HCT116 (cell line): Measurements from ENCODE around the gene NPB. TPM values are rescaled to one million over a fixed set of nuclear protein-coding genes. Genes with fewer than 3 reads are reported as not detected.

ENCODE experiments used
- ATAC-seq: fragments of 200-7000 bp; cut with Tn5 transposase; 2 replicates; pipeline ENCODE4 v1.9.1; 2020; ENCODE audit warnings: mild to moderate bottlenecking, moderate library complexity
- BruUV-seq: library from RNA; stranded (reverse); fragments of 400-500 nt; replicated peaks from 2 replicates; lab custom pipeline; 2021; lab: Mats Ljungman, UMichigan
- CTCF ChIA-PET: fragments of 300-600 bp; sonication (Branson Sonifier 250); formaldehyde crosslinking; loops from one replicate; lab custom pipeline; 2021; ENCODE audit warnings: antibody characterized with exemption; lab: Charles Lee
- POLR2A ChIA-PET: fragments of 300-600, 350-600 bp; sonication (Branson Sonifier 250); formaldehyde crosslinking; loops from one replicate; lab custom pipeline; 2021; ENCODE audit warnings: antibody characterized with exemption; lab: Charles Lee
- RAD21 ChIA-PET, 2 experiments: fragments of 300-600 bp; sonication (Branson Sonifier 250); formaldehyde crosslinking; loops; one replicate each; lab custom pipeline; 2023; ENCODE audit warnings: low total read pairs in 2 of 2; ENCODE audit not compliant: uncharacterized antibody in 2 of 2, unreplicated experiment in 2 of 2, low non-redundant PET in 1 of 2; lab: Charles Lee
- DNase-seq: peaks from one replicate; pipeline ENCODE4 v3.0.0-alpha.2; 2010; ENCODE audit warnings: low read depth, low spot score
- H2AFZ ChIP-seq: fragments of 200-600 bp; shearing (Covaris generic), sonication (generic); 2 replicates; pipeline ENCODE4 v1.6.1; 2017; ENCODE audit warnings: low read depth, mixed run types, mixed read lengths, antibody characterized with exemption, low read length; ENCODE audit not compliant: poor library complexity, severe bottlenecking
- H3K27ac ChIP-seq: 2 replicates; pipeline ENCODE4 v1.5.1; 2012; ENCODE audit warnings: low read depth, low read length
- H3K27me3 ChIP-seq: fragments of 200-600 bp; sonication (generic); 2 replicates; pipeline ENCODE4 v1.6.1; 2016; ENCODE audit warnings: mixed run types, low read length, mixed read lengths; ENCODE audit not compliant: insufficient read depth
- H3K36me3 ChIP-seq, 2 experiments: fragments of 200-500 bp in 1 of 2; fragments of 200-600 bp in 1 of 2; sonication (Bioruptor generic) in 1 of 2; sonication (generic) in 1 of 2; 2 replicates each; pipeline versions ENCODE4 v1.5.1 to v1.6.1; 2014 to 2016; ENCODE audit warnings: low read length in 2 of 2, inconsistent platforms in 1 of 2, mixed read lengths in 1 of 2, mixed run types in 1 of 2; ENCODE audit not compliant: insufficient read depth in 2 of 2, control insufficient read depth in 1 of 2
- H3K4me1 ChIP-seq, 2 experiments: fragments of 200-600 bp in 1 of 2; sonication (generic) in 1 of 2; 2 replicates each; pipeline versions ENCODE4 v1.5.1 to v1.6.1; 2012 to 2017; ENCODE audit warnings: low read length in 2 of 2, inconsistent platforms in 1 of 2, mild to moderate bottlenecking in 1 of 2, mixed read lengths in 1 of 2, mixed run types in 1 of 2, moderate library complexity in 1 of 2; ENCODE audit not compliant: insufficient read depth in 2 of 2, control insufficient read depth in 1 of 2
- H3K4me2 ChIP-seq: fragments of 200-600 bp; sonication (generic); 2 replicates; pipeline ENCODE4 v1.6.1; 2017; ENCODE audit warnings: mixed run types, low read length, mixed read lengths
- H3K4me3 ChIP-seq, 2 experiments: fragments of 200-600 bp in 1 of 2; sonication (generic) in 1 of 2; replicated peaks in 1 of 2; 2 replicates each; pipeline ENCODE4 v1.5.1; 2011 to 2016; ENCODE audit warnings: low read length in 2 of 2, control low read depth in 1 of 2, low read depth in 1 of 2, mild to moderate bottlenecking in 1 of 2, mixed read lengths in 1 of 2, mixed run types in 1 of 2
- H3K79me2 ChIP-seq: fragments of 200-600 bp; sonication (generic); 2 replicates; pipeline ENCODE4 v1.6.1; 2017; ENCODE audit warnings: mild to moderate bottlenecking, mixed run types, low read length, moderate library complexity, mixed read lengths; ENCODE audit not compliant: insufficient read depth
- H3K9ac ChIP-seq: fragments of 200-600 bp; sonication (generic); 2 replicates; pipeline ENCODE4 v1.6.1; 2016; ENCODE audit warnings: low read length, mixed read lengths
- H3K9me2 ChIP-seq: fragments of 200-600 bp; sonication (generic), shearing (Covaris generic); 2 replicates; pipeline ENCODE4 v1.6.1; 2017; ENCODE audit warnings: mixed run types, mild to moderate bottlenecking, moderate library complexity; ENCODE audit not compliant: insufficient read depth
- H3K9me3 ChIP-seq, 2 experiments: fragments of 200-500 bp in 1 of 2; fragments of 200-600 bp in 1 of 2; sonication (Bioruptor generic) in 1 of 2; sonication (generic) in 1 of 2; 2 replicates each; pipeline ENCODE4 v1.6.1; 2014 to 2017; ENCODE audit warnings: low read length in 2 of 2, mixed read lengths in 2 of 2, inconsistent platforms in 1 of 2, low read depth in 1 of 2, mild to moderate bottlenecking in 1 of 2, mixed run types in 1 of 2, moderate library complexity in 1 of 2; ENCODE audit not compliant: control insufficient read depth in 1 of 2, insufficient read depth in 1 of 2
- H4K20me1 ChIP-seq: fragments of 200-600 bp; sonication (generic), shearing (Covaris generic); 2 replicates; pipeline ENCODE4 v1.6.1; 2017; ENCODE audit warnings: mixed run types, mild to moderate bottlenecking, moderate library complexity; ENCODE audit not compliant: insufficient read depth
- CTCF ChIP-seq, 3 experiments: fragments of 200-600 bp in 1 of 3; sonication (generic) in 1 of 3; IDR thresholded peaks in 2 of 3; conservative IDR thresholded peaks in 1 of 3; 2 replicates each; pipeline ENCODE4 v1.5.1; 2012 to 2017; ENCODE audit warnings: low read depth in 2 of 3, low read length in 2 of 3, antibody characterized with exemption in 1 of 3, borderline replicate concordance in 1 of 3, control low read depth in 1 of 3, mild to moderate bottlenecking in 1 of 3, mixed read lengths in 1 of 3, mixed run types in 1 of 3, moderate library complexity in 1 of 3; ENCODE audit not compliant: insufficient read depth in 1 of 3
- EZH2phosphoT487 ChIP-seq: fragments of 200-600 bp; IDR thresholded peaks from 2 replicates; pipeline ENCODE4 v1.6.1; 2018; ENCODE audit warnings: antibody characterized with exemption, borderline replicate concordance
- JUND ChIP-seq: IDR thresholded peaks from 2 replicates; pipeline ENCODE4 v1.6.1; 2012
- POLR2A ChIP-seq: IDR thresholded peaks from 2 replicates; pipeline ENCODE4 v1.7.0; 2011; ENCODE audit warnings: borderline replicate concordance; ENCODE audit not compliant: insufficient read depth, insufficient read length; ENCODE audit errors: extremely low read depth
- POLR2AphosphoS5 ChIP-seq: IDR thresholded peaks from 2 replicates; pipeline ENCODE4 v1.6.1; 2011; ENCODE audit warnings: mild to moderate bottlenecking, low read depth, low read length, moderate library complexity
- RAD21 ChIP-seq: IDR thresholded peaks from 2 replicates; pipeline ENCODE4 v1.6.1; 2012; ENCODE audit warnings: low read depth, mild to moderate bottlenecking
- TCF7L2 ChIP-seq: IDR thresholded peaks from 2 replicates; pipeline ENCODE4 v1.7.0; 2011; ENCODE audit warnings: borderline replicate concordance, inconsistent platforms; ENCODE audit not compliant: insufficient read depth, insufficient read length; ENCODE audit errors: extremely low read depth
- YY1 ChIP-seq: IDR thresholded peaks from 2 replicates; pipeline ENCODE4 v1.6.1; 2011; ENCODE audit warnings: low read length, low read depth, moderate library complexity, mild to moderate bottlenecking; ENCODE audit not compliant: insufficient replicate concordance; ENCODE audit errors: extremely low read depth
- ZFX ChIP-seq: fragments of 450-650 bp; IDR thresholded peaks from 2 replicates; pipeline ENCODE4 v1.6.1; 2017
- intact Hi-C: fragments of 100-400 bp; cut with micrococcal nuclease; formaldehyde crosslinking; loops from 2 replicates; pipeline ENCODE4 v1.10.0; 2022
- total RNA-seq: library from RNA; stranded (reverse); gene quantifications from one replicate; pipeline ENCODE4 v1.2.1, GENCODE V29; 2021; ENCODE audit not compliant: unreplicated experiment

The NPB gene
- total RNA-seq, 1 experiment from 2014 or later: 1.2 TPM

GRCh38 chr17:81867170-81867990 is 34.7 kb upstream of the NPB start (continued):
- TF ChIP-seq CTCF (IDR thresholded peaks at IDR 0.05 in 2 of 3, conservative IDR thresholded peaks at IDR 0.05 in 1 of 3; ENCODE audit: borderline replicate concordance in 1 of 3, insufficient read depth in 1 of 3, low read depth in 2 of 3, low read length in 2 of 3): no peak
- TF ChIP-seq, all 23 proteins: peak for 3

GRCh38 chr17:81867991-81868673 is 33.9 kb upstream of the NPB start:
- Histone ChIP-seq H3K4me2 (peak overlapping the region; percentile 86), H3K9me2 (no peaks in the 10 kb centered on the region), H3K4me3 (peak overlapping the region; percentile 5 to 8; a peak in 1 of 4 replicates), H4K20me1 (peaks cover 7% of the 10 kb centered on the region; the same call in 1 of the 2 replicates)
- CTCF ChIA-PET: no interaction called here
- TF ChIP-seq TCF7L2 (no peak), ZFX (0 out of 2 replicates have a peak, but pooled peaks have one; percentile 44), POLR2A (peak; percentile 92), RAD21 (no peak), POLR2AphosphoS5 (peak; percentile 7), JUND (no peak), EZH2phosphoT487 (no peak), YY1 (peak; percentile 2)
- TF ChIP-seq, all 23 proteins: peak for 4
- H3K9ac ChIP-seq: peak overlapping the region; percentile 99
- no TSS peak for BruUV-seq
- no peak overlapping the region for H2AFZ ChIP-seq
- peaks cover 44 to 85% of the 10 kb centered on the region in 2 experiments for H3K4me1 ChIP-seq
- peaks cover 11 to 28% of the 10 kb centered on the region in 2 experiments; a peak in 3 of 4 replicates for H3K36me3 ChIP-seq
- H3K27me3 ChIP-seq: no peaks in the 10 kb centered on the region
- no peaks in the 10 kb centered on the region for H3K9me3 ChIP-seq
- H3K27ac ChIP-seq: peak overlapping the region; percentile 99
- peak; percentile 68 for DNase-seq
- ChIA-PET POLR2A (interaction anchor here (0.8 to 1.4 kb wide), 3 partner anchors 17 to 140 kb away, joined by 3 to 6 read pairs (median 3); no protein-coding TSS in a partner anchor), RAD21 (no interaction called here)
- peak; percentile 9 for ATAC-seq
- peaks cover 65% of the 10 kb centered on the region for H3K79me2 ChIP-seq
- intact Hi-C loops: loop anchor here (1.0 kb wide), 1 partner anchor 135 kb away; no protein-coding TSS in a partner anchor
